Tibial nerve (tissue), 4 donors: ENCODE results near the gene TTC17. TPM values are rescaled to one million over a fixed set of nuclear protein-coding genes. Genes with fewer than 3 reads are reported as not detected.

Experiments used
- DNase-seq, 2 donors: peaks; one replicate each; pipeline ENCODE4 v3.0.0-alpha.2; 2019; ENCODE audit warnings: low spot score in 2 of 2
- H3K27ac ChIP-seq, 4 donors: fragments of 200-600 bp; sonication (generic) in 3 of 4; one replicate each; pipeline ENCODE4 v1.5.1; 2017 to 2019; ENCODE audit warnings: mild to moderate bottlenecking in 1 of 4
- H3K27me3 ChIP-seq, 2 donors: fragments of 200-600 bp; sonication (generic) in 1 of 2; one replicate each; pipeline versions ENCODE4 v1.5.1 to v1.6.0; 2017 to 2019
- H3K36me3 ChIP-seq, 3 donors: fragments of 200-600 bp; sonication (generic); one replicate each; pipeline ENCODE4 v1.5.1; 2018 to 2019
- H3K4me1 ChIP-seq, 4 donors: fragments of 200-600 bp; sonication (generic) in 3 of 4; one replicate each; pipeline ENCODE4 v1.5.1; 2017 to 2019
- H3K4me3 ChIP-seq, 4 donors: fragments of 200-600 bp; sonication (generic) in 3 of 4; one replicate each; pipeline ENCODE4 v1.5.1; 2017 to 2019; ENCODE audit warnings: mild to moderate bottlenecking in 1 of 4, moderate library complexity in 1 of 4
- H3K9me3 ChIP-seq, 4 donors: fragments of 200-600 bp; sonication (generic) in 3 of 4; one replicate each; pipeline ENCODE4 v1.5.1; 2017 to 2019
- CTCF ChIP-seq, 5 experiments: fragments of 200-600 bp in 3 of 5; fragments of 450-650 bp in 2 of 5; sonication (generic) in 3 of 5; IDR thresholded peaks; one replicate each; pipeline ENCODE4 v1.5.1; 2016 to 2019; ENCODE audit warnings: antibody characterized with exemption in 5 of 5, mild to moderate bottlenecking in 3 of 5, moderate library complexity in 2 of 5
- EP300 ChIP-seq, 2 donors: sonication (generic); formaldehyde crosslinking; IDR thresholded peaks; one replicate each; pipeline ENCODE4 v1.6.1; 2017; ENCODE audit warnings: antibody characterized with exemption in 2 of 2, mild to moderate bottlenecking in 1 of 2
- POLR2A ChIP-seq, 2 donors: fragments of 450-650 bp; IDR thresholded peaks; one replicate each; pipeline ENCODE4 v1.6.1; 2017; ENCODE audit warnings: antibody characterized with exemption in 2 of 2, mild to moderate bottlenecking in 2 of 2, moderate library complexity in 2 of 2
- WGBS, 2 donors: methylation state at CpG; one replicate each; pipeline ENCODE4 v1.1.5; 2018; 5-methylcytosine and 5-hydroxymethylcytosine counted together
- total RNA-seq, 4 donors: library from RNA; depleted of rRNA; stranded (reverse); fragments of >200 nt; gene quantifications; one replicate each; pipeline ENCODE4 v1.1.0, GENCODE V29; 2016

Gene TTC17
- total RNA-seq, 4 donors from 2014 or later: 117 to 128 (median 123) TPM

- Histone ChIP-seq H3K27ac (no peak overlapping the region), H3K27me3 (no peaks in the 10 kb centered on the region), H3K4me1 (no peaks in the 10 kb centered on the region), H3K9me3 (peaks cover 0 to 3% (median 0%) of the 10 kb centered on the region in 4 donors), H3K36me3 (no peaks in the 10 kb centered on the region), H3K4me3 (no peak overlapping the region)
- WGBS, 2 donors: 58 to 62% methylated on average over 4 of the region's 4 CpGs
- TF ChIP-seq POLR2A (IDR thresholded peaks at IDR 0.05) (no peak), CTCF (IDR thresholded peaks at IDR 0.05) (no peak), EP300 (IDR thresholded peaks at IDR 0.05) (no peak)
- no peak for DNase-seq
Measured at GRCh38 chr11:43505171-43505570, 146.5 kb downstream of the TTC17 start.

- Histone ChIP-seq H3K36me3 (no peaks in the 10 kb centered on the region), H3K4me1 (no peaks in the 10 kb centered on the region), H3K27me3 (no peaks in the 10 kb centered on the region), H3K4me3 (no peak overlapping the region), H3K9me3 (no peaks in the 10 kb centered on the region), H3K27ac (no peak overlapping the region)
- no peak for TF ChIP-seq EP300 (IDR thresholded peaks at IDR 0.05)
- no peak for DNase-seq
- 75 to 78% methylated on average over 5 of the region's 5 CpGs for WGBS, 2 donors
Measured at GRCh38 chr11:43507171-43507570, 148.5 kb downstream of the TTC17 start.

DNA sequence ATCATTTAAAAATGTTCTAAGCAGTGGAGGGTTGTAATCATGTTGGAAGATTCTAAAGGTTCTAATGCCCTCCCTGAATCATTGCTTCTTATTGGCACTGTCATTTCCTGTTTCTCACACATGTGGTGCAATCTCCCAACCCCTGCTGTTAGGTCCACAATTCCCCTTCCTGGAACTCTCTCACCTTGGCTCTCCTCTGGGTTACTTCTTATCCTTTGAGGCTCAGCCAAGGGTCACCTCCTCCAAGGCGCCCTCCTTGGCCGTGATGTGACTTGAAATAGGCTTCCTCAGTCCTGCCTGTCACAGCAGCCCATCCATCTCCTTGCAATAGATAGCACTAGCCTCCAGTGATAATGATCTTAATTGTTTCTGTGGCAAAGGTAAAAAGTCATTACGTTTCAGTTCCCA, 149.8 kb downstream of the TTC17 start:
- H3K4me1 ChIP-seq: no peaks in the 10 kb centered on the region
- no peak for DNase-seq
- no peaks in the 10 kb centered on the region for H3K9me3 ChIP-seq
- 29 to 30% methylated on average over 3 of the region's 3 CpGs for WGBS, 2 donors
- no peak overlapping the region for H3K4me3 ChIP-seq
- H3K27me3 ChIP-seq: no peaks in the 10 kb centered on the region
- no peak overlapping the region for H3K27ac ChIP-seq
- no peaks in the 10 kb centered on the region for H3K36me3 ChIP-seq
- TF ChIP-seq POLR2A (IDR thresholded peaks at IDR 0.05) (no peak), CTCF (IDR thresholded peaks at IDR 0.05) (no peak), EP300 (IDR thresholded peaks at IDR 0.05) (no peak)

GRCh38 chr11:43511959-43512358, 153.2 kb downstream of the TTC17 start:
- Histone ChIP-seq H3K27ac (no peak overlapping the region), H3K9me3 (no peaks in the 10 kb centered on the region), H3K36me3 (no peaks in the 10 kb centered on the region), H3K27me3 (no peaks in the 10 kb centered on the region), H3K4me1 (no peaks in the 10 kb centered on the region), H3K4me3 (no peak overlapping the region)
- no peak for DNase-seq
- no peak for TF ChIP-seq EP300 (IDR thresholded peaks at IDR 0.05)
- no peak for TF ChIP-seq CTCF (IDR thresholded peaks at IDR 0.05)
- TF ChIP-seq POLR2A (IDR thresholded peaks at IDR 0.05): no peak
- WGBS, 2 donors: 87% methylated on average over 6 of the region's 6 CpGs

- no peaks in the 10 kb centered on the region for H3K36me3 ChIP-seq
- TF ChIP-seq EP300 (IDR thresholded peaks at IDR 0.05) (no peak), CTCF (IDR thresholded peaks at IDR 0.05) (no peak), POLR2A (IDR thresholded peaks at IDR 0.05) (no peak)
- DNase-seq: no peak
- no peak overlapping the region for H3K4me3 ChIP-seq
- H3K27me3 ChIP-seq: no peaks in the 10 kb centered on the region
- H3K9me3 ChIP-seq: no peaks in the 10 kb centered on the region
- H3K4me1 ChIP-seq: no peaks in the 10 kb centered on the region
- 68 to 72% methylated on average over 6 of the region's 6 CpGs for WGBS, 2 donors
- no peak overlapping the region for H3K27ac ChIP-seq
Measured at GRCh38 chr11:43515090-43515489, 156.4 kb downstream of the TTC17 start.

DNA sequence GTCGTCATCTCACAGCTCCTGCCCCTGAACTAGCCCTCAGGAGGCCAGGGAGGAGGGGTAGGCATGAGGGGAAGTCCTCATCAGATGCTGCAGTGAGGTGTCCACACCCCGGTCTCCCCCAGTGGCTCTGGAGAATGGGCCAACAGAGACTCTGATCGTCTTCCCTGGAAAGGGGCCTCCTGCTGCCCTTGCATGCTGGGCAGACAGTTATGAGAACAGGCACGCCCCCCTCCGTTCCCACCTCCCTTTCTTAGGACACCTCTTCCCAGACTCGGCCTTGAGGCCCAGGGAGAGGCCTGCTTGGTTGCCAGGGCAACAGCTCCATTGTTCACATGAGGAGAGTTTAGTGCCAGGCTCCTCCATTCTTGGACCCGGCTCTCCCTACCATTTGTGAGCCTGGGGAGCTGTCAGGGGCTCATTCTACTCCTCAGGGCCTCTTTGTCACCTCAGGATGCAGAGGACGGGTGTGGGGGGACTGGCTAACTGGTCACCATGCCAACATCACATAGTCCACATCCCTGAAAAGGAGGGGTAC, 157.7 kb downstream of the TTC17 start:
- H3K27me3 ChIP-seq: no peaks in the 10 kb centered on the region
- TF ChIP-seq EP300 (IDR thresholded peaks at IDR 0.05): no peak
- TF ChIP-seq POLR2A (IDR thresholded peaks at IDR 0.05): no peak
- TF ChIP-seq CTCF (IDR thresholded peaks at IDR 0.05): no peak
- no peak overlapping the region for H3K4me3 ChIP-seq
- no peak for DNase-seq
- peaks cover 0 to 7% (median 0%) of the 10 kb centered on the region in 4 donors for H3K9me3 ChIP-seq
- WGBS, 2 donors: 20 to 28% methylated on average over 7 to 8 of the region's 8 CpGs
- no peak overlapping the region for H3K27ac ChIP-seq
- no peaks in the 10 kb centered on the region for H3K4me1 ChIP-seq
- H3K36me3 ChIP-seq: no peaks in the 10 kb centered on the region
